ENCODE results near the gene CD37. TPM values are rescaled to one million over a fixed set of nuclear protein-coding genes. Genes with fewer than 3 reads are reported as not detected.

CD37 gene
- total RNA-seq, 1 experiment from 2014 or later = 0.76 TPM

DNA sequence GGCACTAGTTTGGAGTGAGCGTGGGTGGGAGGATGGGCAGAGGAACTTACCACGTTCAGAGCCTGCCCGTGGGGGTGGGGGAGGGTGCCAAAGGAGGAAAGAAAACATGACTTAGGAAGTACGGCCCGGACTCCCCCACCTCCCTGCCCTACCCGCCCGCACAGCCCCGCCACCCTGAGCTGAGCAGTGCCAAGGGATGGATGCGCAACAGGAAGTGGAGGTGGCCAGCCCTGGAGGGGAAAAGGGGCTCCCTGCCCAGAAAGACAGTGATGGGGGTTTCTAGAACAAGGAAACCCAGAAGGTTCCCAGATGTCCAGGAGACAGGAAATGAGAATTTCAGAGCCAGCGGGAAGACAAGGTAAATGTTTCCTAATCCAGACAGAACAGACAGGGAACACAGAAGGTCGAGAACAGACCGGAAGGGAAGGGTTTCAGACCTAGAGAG is 20.7 kb downstream of the CD37 start:
- ATAC-seq = no peak
- Histone ChIP-seq H4K20me1 (ENCODE audit: insufficient read depth) (no peaks in the 10 kb centered on the region), H2AFZ (ENCODE audit: low read depth, low read length, poor library complexity, severe bottlenecking) (no peak overlapping the region), H3K4me2 (ENCODE audit: low read length) (no peak overlapping the region), H3K27me3 (ENCODE audit: insufficient read depth, low read length) (no peaks in the 10 kb centered on the region), H3K27ac (ENCODE audit: low read depth, low read length) (no peak overlapping the region), H3K4me3 (replicated peaks in 1 of 2; ENCODE audit: low read depth in 1 of 2, low read length in 2 of 2) (no peak overlapping the region), H3K79me2 (ENCODE audit: insufficient read depth, low read length) (no peaks in the 10 kb centered on the region), H3K9me2 (ENCODE audit: insufficient read depth) (no peaks in the 10 kb centered on the region), H3K9me3 (ENCODE audit: control insufficient read depth in 1 of 2, insufficient read depth in 1 of 2, low read depth in 1 of 2, low read length in 2 of 2) (no peaks in the 10 kb centered on the region), H3K9ac (ENCODE audit: low read length) (no peak overlapping the region), H3K36me3 (ENCODE audit: control insufficient read depth in 1 of 2, insufficient read depth in 2 of 2, low read length in 2 of 2) (peaks cover 9 to 29% of the 10 kb centered on the region in 2 experiments), H3K4me1 (ENCODE audit: control insufficient read depth in 1 of 2, insufficient read depth in 2 of 2, low read length in 2 of 2) (peaks cover 0 to 9% of the 10 kb centered on the region in 2 experiments; a peak in 2 of 4 replicates)
- intact Hi-C loops (cut with micrococcal nuclease) = no loop called here
- DNase-seq (ENCODE audit: low read depth, low spot score) = no peak
- CTCF ChIA-PET = no interaction called here
- POLR2A ChIA-PET = no interaction called here
- no peak for TF ChIP-seq JUND (IDR thresholded peaks at IDR 0.05)
- no peak for TF ChIP-seq TCF7L2 (IDR thresholded peaks at IDR 0.05; ENCODE audit: borderline replicate concordance, extremely low read depth, insufficient read depth, insufficient read length)
- no peak for TF ChIP-seq CBX3 (IDR thresholded peaks at IDR 0.05; ENCODE audit: low read depth)
- TF ChIP-seq, protein P1, sequence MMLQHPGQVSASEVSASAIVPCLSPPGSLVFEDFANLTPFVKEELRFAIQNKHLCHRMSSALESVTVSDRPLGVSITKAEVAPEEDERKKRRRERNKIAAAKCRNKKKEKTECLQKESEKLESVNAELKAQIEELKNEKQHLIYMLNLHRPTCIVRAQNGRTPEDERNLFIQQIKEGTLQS (IDR thresholded peaks at IDR 0.05) = no peak
- no peak for TF ChIP-seq EZH2phosphoT487 (IDR thresholded peaks at IDR 0.05; ENCODE audit: borderline replicate concordance)
- RAD21 ChIA-PET (ENCODE audit: low non-redundant PET in 1 of 2, low total read pairs in 2 of 2, uncharacterized antibody in 2 of 2, unreplicated experiment in 2 of 2) = no interaction called here
- no TSS peak for BruUV-seq (replicated peaks)

DNA sequence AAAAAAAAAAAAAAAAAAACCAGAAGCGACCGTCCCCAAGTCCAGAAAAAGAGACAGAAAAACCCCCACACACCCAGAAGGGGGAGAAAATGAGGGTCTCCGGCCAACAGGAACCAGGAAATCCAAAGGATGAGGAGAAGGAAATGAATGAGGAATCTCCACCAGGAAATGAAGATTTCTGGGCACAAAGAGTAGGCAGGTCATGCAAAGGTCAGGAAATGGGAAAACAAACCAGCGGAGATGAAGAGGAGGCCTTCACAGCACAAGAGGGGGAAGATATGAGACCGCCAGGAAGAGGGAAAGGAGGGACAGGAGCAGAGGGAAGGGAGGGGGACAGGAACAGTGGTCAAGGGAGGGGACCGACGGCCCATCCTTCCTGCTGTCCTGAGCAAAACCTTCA is 21.2 kb downstream of the CD37 start:
- H3K27me3 ChIP-seq (ENCODE audit: insufficient read depth, low read length) = no peaks in the 10 kb centered on the region
- DNase-seq (ENCODE audit: low read depth, low spot score) (no peak), ATAC-seq (no peak)
- no peak overlapping the region for H3K27ac ChIP-seq (ENCODE audit: low read depth, low read length)
- H3K9ac ChIP-seq (ENCODE audit: low read length) = no peak overlapping the region
- peaks cover 4% of the 10 kb centered on the region; the same call in 1 of the 2 replicates for H3K79me2 ChIP-seq (ENCODE audit: insufficient read depth, low read length)
- no peaks in the 10 kb centered on the region for H3K9me2 ChIP-seq (ENCODE audit: insufficient read depth)
- no peaks in the 10 kb centered on the region for H3K9me3 ChIP-seq (ENCODE audit: control insufficient read depth in 1 of 2, insufficient read depth in 1 of 2, low read depth in 1 of 2, low read length in 2 of 2)
- H4K20me1 ChIP-seq (ENCODE audit: insufficient read depth) = no peaks in the 10 kb centered on the region
- ChIA-PET RAD21 (ENCODE audit: low non-redundant PET in 1 of 2, low total read pairs in 2 of 2, uncharacterized antibody in 2 of 2, unreplicated experiment in 2 of 2) (no interaction called here), CTCF (no interaction called here), POLR2A (no interaction called here)
- H3K4me3 ChIP-seq (replicated peaks in 1 of 2; ENCODE audit: low read depth in 1 of 2, low read length in 2 of 2) = no peak overlapping the region
- peaks cover 0 to 14% of the 10 kb centered on the region in 2 experiments; a peak in 2 of 4 replicates for H3K4me1 ChIP-seq (ENCODE audit: control insufficient read depth in 1 of 2, insufficient read depth in 2 of 2, low read length in 2 of 2)
- no peak overlapping the region for H3K4me2 ChIP-seq (ENCODE audit: low read length)
- intact Hi-C loops (cut with micrococcal nuclease) = no loop called here
- peaks cover 9 to 25% of the 10 kb centered on the region in 2 experiments for H3K36me3 ChIP-seq (ENCODE audit: control insufficient read depth in 1 of 2, insufficient read depth in 2 of 2, low read length in 2 of 2)
- TF ChIP-seq RAD21 (IDR thresholded peaks at IDR 0.05; ENCODE audit: low read depth) (no peak), ELF1 (IDR thresholded peaks at IDR 0.05; ENCODE audit: borderline replicate concordance, low read depth) (no peak), CEBPB (IDR thresholded peaks at IDR 0.05; ENCODE audit: low read depth) (no peak), ZNF274 (IDR thresholded peaks at IDR 0.05; ENCODE audit: low read depth, low read length) (no peak), EZH2 (IDR thresholded peaks at IDR 0.05) (no peak), SP1 (IDR thresholded peaks at IDR 0.05; ENCODE audit: low read depth) (no peak)
- TF ChIP-seq, protein P1 (IDR thresholded peaks at IDR 0.05) = no peak
- H2AFZ ChIP-seq (ENCODE audit: low read depth, low read length, poor library complexity, severe bottlenecking) = no peak overlapping the region
- BruUV-seq (replicated peaks) = no TSS peak
